Psoas muscle (tissue), 8 donors: ENCODE data around the gene EGLN2. TPM values are rescaled to one million over a fixed set of nuclear protein-coding genes. Genes with fewer than 3 reads are reported as not detected.

Source experiments
- ATAC-seq, 4 donors: fragments of 200-7000 bp; cut with Tn5 transposase; one replicate each; pipeline ENCODE4 v1.9.1; 2020; ENCODE audit warnings: moderate library complexity in 3 of 4, mild to moderate bottlenecking in 2 of 4
- DNase-seq, 2 donors: peaks; one replicate each; pipeline ENCODE4 v3.0.0-alpha.2; 2020
- H3K27ac ChIP-seq: fragments of 200-600 bp; one replicate; pipeline ENCODE4 v1.8.0; 2022
- H3K27me3 ChIP-seq, 3 donors: fragments of 200-600 bp in 1 of 3; one replicate each; pipeline versions ENCODE4 v1.6.1 to v1.8.0; 2013 to 2022; ENCODE audit warnings: low read length in 2 of 3, mild to moderate bottlenecking in 2 of 3, moderate library complexity in 1 of 3; ENCODE audit not compliant: insufficient read depth in 3 of 3
- H3K36me3 ChIP-seq, 2 donors: fragments of 200-600 bp in 1 of 2; one replicate each; pipeline versions ENCODE4 v1.6.1 to v1.8.0; 2013 to 2022; ENCODE audit warnings: low read depth in 1 of 2, mild to moderate bottlenecking in 1 of 2, moderate library complexity in 1 of 2; ENCODE audit not compliant: insufficient read depth in 1 of 2
- H3K4me1 ChIP-seq: fragments of 200-600 bp; one replicate; pipeline ENCODE4 v1.8.0; 2022
- H3K4me3 ChIP-seq: fragments of 200-600 bp; one replicate; pipeline ENCODE4 v1.8.0; 2022; ENCODE audit warnings: mild to moderate bottlenecking
- H3K9me3 ChIP-seq: fragments of 200-600 bp; one replicate; pipeline ENCODE4 v1.8.0; 2022
- CTCF ChIP-seq: fragments of 200-600 bp; IDR thresholded peaks from one replicate; pipeline ENCODE4 v1.8.0; 2022; ENCODE audit warnings: antibody characterized with exemption
- whole genome bisulfite sequencing, 3 donors: extraction: QIAGEN DNeasy Blood & Tissue Kit; methylation state at CpG; one replicate each; pipeline versions ENCODE4 v1.1.6 to v1.1.7; 2013; 5-methylcytosine and 5-hydroxymethylcytosine counted together
- intact Hi-C, 2 donors: fragments of 100-400 bp; cut with DNase I; formaldehyde crosslinking; loops; one replicate each; pipeline versions ENCODE4 v1.11.0 to v1.14.2; 2022
- polyA plus RNA-seq, 3 donors: library from polyadenylated mRNA; stranded (reverse); fragments of 200-250 nt; gene quantifications; one replicate each; pipeline ENCODE4 v1.2.3, GENCODE V29; 2013
- total RNA-seq, 4 donors: library from RNA; stranded (reverse); fragmentation: NEBNext Ultra II Directional in 2 of 4; extraction: Animal tissue kit (Norgen Biotek cat#: 25700) in 2 of 4; gene quantifications; one replicate each; pipeline versions ENCODE4 v1.2.1 to v1.2.4, GENCODE V29; 2021 to 2023
- donor health status: healthy with polysubstance abuse.
- donor health status: DM: no; HTN: no; CAD: no; lungs with moderate emphysema.
- donor health status: Bipolar disorder and iron deficiency.
- donor health status: healthy.
- donor health status: DM: yes; HTN: yes; CAD: no.
- donor health status: DM: no; HTN: no; CAD: no.
- donor health status: DM: no; HTN: no; CAD: no.
- donor health status: DM: yes; HTN: yes; CAD: no.

EGLN2 gene
- total and polyA plus RNA-seq, 7 donors = 34.9 to 67.6 (median 42.9) TPM

- no peak for TF ChIP-seq CTCF
- H3K36me3 ChIP-seq = peaks cover 0 to 14% of the 10 kb centered on the region in 2 donors
- peak overlapping the region; percentile 95 for H3K4me3 ChIP-seq
- H3K27me3 ChIP-seq = no peaks in the 10 kb centered on the region
- ATAC-seq = peak in 1 of 4 donors; percentile 3
- H3K27ac ChIP-seq = peak overlapping the region; percentile 89
- peak; percentile 60 to 76 for DNase-seq
- WGBS, 3 donors = 5 to 12% (median 6%) methylated on average over 19 to 40 of the region's 40 CpGs
- H3K4me1 ChIP-seq = peaks cover 48% of the 10 kb centered on the region
- intact Hi-C loops = loop anchor here (5.0 to 10.0 kb wide), 3 partner anchors 47 to 137 kb away; partner anchors contain the start of genes ACTMAP (in 1 of the 2) and SNRPA (in 1 of the 2)
- H3K9me3 ChIP-seq = no peaks in the 10 kb centered on the region
These were observed 757 bp downstream of the EGLN2 start for GRCh38 chr19:40799558-40800338.

GRCh38 chr19:40800339-40800996 is 1.5 kb downstream of the EGLN2 start:
- WGBS, 3 donors = 63 to 64% (median 64%) methylated on average over 22 to 27 of the region's 27 CpGs
- intact Hi-C loops = loop anchor here (5.0 to 10.0 kb wide), 2 partner anchors 136 to 138 kb away; no protein-coding TSS in a partner anchor
- no peak for TF ChIP-seq CTCF
- peak overlapping the region; percentile 95 for H3K4me3 ChIP-seq
- no peaks in the 10 kb centered on the region for H3K27me3 ChIP-seq
- H3K4me1 ChIP-seq = peaks cover 55% of the 10 kb centered on the region
- H3K27ac ChIP-seq = peak overlapping the region; percentile 89
- H3K36me3 ChIP-seq = peaks cover 0 to 17% of the 10 kb centered on the region in 2 donors
- no peak for ATAC-seq
- H3K9me3 ChIP-seq = no peaks in the 10 kb centered on the region
- DNase-seq = no peak

DNA sequence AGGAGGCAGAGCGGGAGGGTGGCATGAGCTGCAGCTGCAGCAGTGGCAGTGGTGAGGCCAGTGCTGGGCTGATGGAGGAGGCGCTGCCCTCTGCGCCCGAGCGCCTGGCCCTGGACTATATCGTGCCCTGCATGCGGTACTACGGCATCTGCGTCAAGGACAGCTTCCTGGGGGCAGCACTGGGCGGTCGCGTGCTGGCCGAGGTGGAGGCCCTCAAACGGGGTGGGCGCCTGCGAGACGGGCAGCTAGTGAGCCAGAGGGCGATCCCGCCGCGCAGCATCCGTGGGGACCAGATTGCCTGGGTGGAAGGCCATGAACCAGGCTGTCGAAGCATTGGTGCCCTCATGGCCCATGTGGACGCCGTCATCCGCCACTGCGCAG is 2.0 kb downstream of the EGLN2 start:
- no peaks in the 10 kb centered on the region for H3K9me3 ChIP-seq
- no peak for TF ChIP-seq CTCF
- peak overlapping the region; percentile 95 for H3K4me3 ChIP-seq
- WGBS, 3 donors = 70 to 85% (median 78%) methylated on average over 26 to 27 of the region's 27 CpGs
- intact Hi-C loops = loop anchor here (5.0 to 10.0 kb wide), 2 partner anchors 136 to 139 kb away; no protein-coding TSS in a partner anchor
- DNase-seq (no peak), ATAC-seq (no peak)
- peak overlapping the region; percentile 41 for H3K27ac ChIP-seq
- peaks cover 60% of the 10 kb centered on the region for H3K4me1 ChIP-seq
- no peaks in the 10 kb centered on the region for H3K27me3 ChIP-seq
- peaks cover 0 to 22% of the 10 kb centered on the region in 2 donors for H3K36me3 ChIP-seq

- H3K27me3 ChIP-seq = no peaks in the 10 kb centered on the region
- peaks cover 0 to 23% of the 10 kb centered on the region in 2 donors for H3K36me3 ChIP-seq
- intact Hi-C loops = loop anchor here (5.0 to 10.0 kb wide), 2 partner anchors 137 to 139 kb away; no protein-coding TSS in a partner anchor
- H3K4me1 ChIP-seq = peaks cover 66% of the 10 kb centered on the region
- ATAC-seq (no peak), DNase-seq (no peak)
- no peaks in the 10 kb centered on the region for H3K9me3 ChIP-seq
- WGBS, 3 donors = 45 to 56% (median 48%) methylated on average over 12 to 13 of the region's 13 CpGs
- peak overlapping the region; percentile 95 for H3K4me3 ChIP-seq
- no peak for TF ChIP-seq CTCF
- H3K27ac ChIP-seq = peak overlapping the region; percentile 64
These were observed 2.7 kb downstream of the EGLN2 start for GRCh38 chr19:40801426-40802299.
